ENCODE results near the gene TCEA2. TPM values are rescaled to one million over a fixed set of nuclear protein-coding genes. Genes with fewer than 3 reads are reported as not detected.

Gene TCEA2
- total RNA-seq, 1 experiment from 2014 or later: 38.5 TPM

- Histone ChIP-seq H3K27ac (ENCODE audit: low read length) (no peak overlapping the region), H3K4me3 (ENCODE audit: low read depth in 2 of 2, low read length in 2 of 2) (no peak overlapping the region), H3K4me1 (ENCODE audit: control insufficient read depth, insufficient read depth, low read length) (peaks cover 30% of the 10 kb centered on the region), H3K9me3 (ENCODE audit: control insufficient read depth, insufficient read depth, low read depth, low read length) (no peaks in the 10 kb centered on the region), H3K27me3 (ENCODE audit: control insufficient read depth, insufficient read depth, low read length) (no peaks in the 10 kb centered on the region), H3K36me3 (ENCODE audit: control insufficient read depth, insufficient read depth, low read length) (no peaks in the 10 kb centered on the region)
- intact Hi-C loops (cut with micrococcal nuclease; ENCODE audit: unreplicated experiment) (no loop called here), in situ Hi-C loops (cut with HindIII; ENCODE audit: low pct_unique_long_range_greater_than_20kb, low sequenced_read_pairs) (no loop called here)
- TF ChIP-seq, protein P1, sequence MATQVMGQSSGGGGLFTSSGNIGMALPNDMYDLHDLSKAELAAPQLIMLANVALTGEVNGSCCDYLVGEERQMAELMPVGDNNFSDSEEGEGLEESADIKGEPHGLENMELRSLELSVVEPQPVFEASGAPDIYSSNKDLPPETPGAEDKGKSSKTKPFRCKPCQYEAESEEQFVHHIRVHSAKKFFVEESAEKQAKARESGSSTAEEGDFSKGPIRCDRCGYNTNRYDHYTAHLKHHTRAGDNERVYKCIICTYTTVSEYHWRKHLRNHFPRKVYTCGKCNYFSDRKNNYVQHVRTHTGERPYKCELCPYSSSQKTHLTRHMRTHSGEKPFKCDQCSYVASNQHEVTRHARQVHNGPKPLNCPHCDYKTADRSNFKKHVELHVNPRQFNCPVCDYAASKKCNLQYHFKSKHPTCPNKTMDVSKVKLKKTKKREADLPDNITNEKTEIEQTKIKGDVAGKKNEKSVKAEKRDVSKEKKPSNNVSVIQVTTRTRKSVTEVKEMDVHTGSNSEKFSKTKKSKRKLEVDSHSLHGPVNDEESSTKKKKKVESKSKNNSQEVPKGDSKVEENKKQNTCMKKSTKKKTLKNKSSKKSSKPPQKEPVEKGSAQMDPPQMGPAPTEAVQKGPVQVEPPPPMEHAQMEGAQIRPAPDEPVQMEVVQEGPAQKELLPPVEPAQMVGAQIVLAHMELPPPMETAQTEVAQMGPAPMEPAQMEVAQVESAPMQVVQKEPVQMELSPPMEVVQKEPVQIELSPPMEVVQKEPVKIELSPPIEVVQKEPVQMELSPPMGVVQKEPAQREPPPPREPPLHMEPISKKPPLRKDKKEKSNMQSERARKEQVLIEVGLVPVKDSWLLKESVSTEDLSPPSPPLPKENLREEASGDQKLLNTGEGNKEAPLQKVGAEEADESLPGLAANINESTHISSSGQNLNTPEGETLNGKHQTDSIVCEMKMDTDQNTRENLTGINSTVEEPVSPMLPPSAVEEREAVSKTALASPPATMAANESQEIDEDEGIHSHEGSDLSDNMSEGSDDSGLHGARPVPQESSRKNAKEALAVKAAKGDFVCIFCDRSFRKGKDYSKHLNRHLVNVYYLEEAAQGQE (IDR thresholded peaks at IDR 0.05; ENCODE audit: insufficient read depth in 1 of 2, low read depth in 2 of 2, low read length in 1 of 2): no peak
- TF ChIP-seq CTCF (IDR thresholded peaks at IDR 0.05) (no peak), POLR2AphosphoS5 (IDR thresholded peaks at IDR 0.05; ENCODE audit: low read depth, low read length) (no peak), SIN3A (IDR thresholded peaks at IDR 0.05; ENCODE audit: borderline replicate concordance, insufficient read depth, low read depth, low read length) (no peak), TCF7L2 (IDR thresholded peaks at IDR 0.05; ENCODE audit: low read depth, low read length) (no peak)
- ATAC-seq (no peak), DNase-seq (ENCODE audit: low read depth, low spot score) (peak; percentile 53)
- no TSS peak for BruUV-seq (replicated peaks)
- POLR2A ChIA-PET: no interaction called here
- CTCF ChIA-PET: no interaction called here
These were observed 3.0 kb downstream of the TCEA2 start for GRCh38 chr20:64065974-64066343.

- peaks cover 31% of the 10 kb centered on the region for H3K4me1 ChIP-seq (ENCODE audit: control insufficient read depth, insufficient read depth, low read length)
- no peaks in the 10 kb centered on the region for H3K36me3 ChIP-seq (ENCODE audit: control insufficient read depth, insufficient read depth, low read length)
- intact Hi-C loops (cut with micrococcal nuclease; ENCODE audit: unreplicated experiment) (no loop called here), in situ Hi-C loops (cut with HindIII; ENCODE audit: low pct_unique_long_range_greater_than_20kb, low sequenced_read_pairs) (no loop called here)
- H3K27me3 ChIP-seq (ENCODE audit: control insufficient read depth, insufficient read depth, low read length): no peaks in the 10 kb centered on the region
- CTCF ChIA-PET: interaction anchor here (1.1 kb wide), 1 partner anchor 13 kb away, joined by 3 read pairs; no protein-coding TSS in a partner anchor
- no peak overlapping the region for H3K27ac ChIP-seq (ENCODE audit: low read length)
- no peak overlapping the region for H3K4me3 ChIP-seq (ENCODE audit: low read depth in 2 of 2, low read length in 2 of 2)
- no peak for DNase-seq (ENCODE audit: low read depth, low spot score)
- H3K9me3 ChIP-seq (ENCODE audit: control insufficient read depth, insufficient read depth, low read depth, low read length): no peaks in the 10 kb centered on the region
- ATAC-seq: no peak
- POLR2A ChIA-PET: no interaction called here
- BruUV-seq (replicated peaks): no TSS peak
- no peak for TF ChIP-seq TCF7L2 (IDR thresholded peaks at IDR 0.05; ENCODE audit: low read depth, low read length)
- TF ChIP-seq SIN3A (IDR thresholded peaks at IDR 0.05; ENCODE audit: borderline replicate concordance, insufficient read depth, low read depth, low read length): no peak
- no peak for TF ChIP-seq CTCF (IDR thresholded peaks at IDR 0.05)
- TF ChIP-seq, protein P1 (IDR thresholded peaks at IDR 0.05; ENCODE audit: insufficient read depth in 1 of 2, low read depth in 2 of 2, low read length in 1 of 2): no peak
- no peak for TF ChIP-seq POLR2AphosphoS5 (IDR thresholded peaks at IDR 0.05; ENCODE audit: low read depth, low read length)
These were observed 4.1 kb downstream of the TCEA2 start for GRCh38 chr20:64067005-64067632.

Measured in Panc1 (cell line).